SK-N-SH (cell line): Measurements from ENCODE around the gene MCTP1.

Experiments
- EZH2phosphoT487 ChIP-seq: fragments of 200-600 bp; sonication (generic); IDR thresholded peaks from 2 replicates; pipeline ENCODE4 v1.6.1; 2017; ENCODE audit warnings: low read depth, mixed run types, mild to moderate bottlenecking, antibody characterized with exemption, moderate library complexity, borderline replicate concordance
- GATA2 ChIP-seq: sonication (generic); formaldehyde crosslinking; IDR thresholded peaks from 2 replicates; pipeline ENCODE4 v1.5.0; 2020; ENCODE audit warnings: mild to moderate bottlenecking, missing genetic modification reagents
- POLR2AphosphoS5 ChIP-seq: IDR thresholded peaks from 2 replicates; pipeline ENCODE4 v1.6.1; 2012; ENCODE audit warnings: low read depth, low read length
- RFX5 ChIP-seq: IDR thresholded peaks from 2 replicates; pipeline ENCODE4 v1.6.1; 2012; ENCODE audit warnings: mild to moderate bottlenecking, improper control_type of control experiment, low read length
- TF ChIP-seq, protein P1 (sequence below): fragments of 200-600 bp; sonication (generic); IDR thresholded peaks from 2 replicates; pipeline ENCODE4 v1.6.1; 2017; ENCODE audit warnings: antibody characterized with exemption, mild to moderate bottlenecking, moderate library complexity

DNA sequence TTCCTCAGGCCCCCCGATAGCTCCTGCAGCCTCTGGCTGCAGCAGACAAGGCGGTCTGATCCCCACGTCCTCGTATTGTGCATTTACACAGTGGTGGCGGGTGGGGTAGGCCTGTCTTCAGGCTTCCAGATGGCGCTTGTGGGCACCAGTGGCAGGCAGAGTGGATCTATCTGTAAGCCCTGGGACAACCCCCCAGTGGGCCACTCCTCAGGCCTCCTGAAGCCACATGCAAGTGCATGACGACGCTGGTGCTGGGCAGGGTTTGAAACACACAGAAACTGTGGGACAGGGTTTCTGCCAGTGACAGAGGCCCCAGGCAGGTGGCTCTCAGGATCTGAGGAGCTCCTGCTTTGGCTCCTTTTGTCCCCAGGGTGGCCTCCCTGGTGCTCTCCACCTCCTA lies 624.4 kb downstream of the MCTP1 start:
- TF ChIP-seq, protein P1, sequence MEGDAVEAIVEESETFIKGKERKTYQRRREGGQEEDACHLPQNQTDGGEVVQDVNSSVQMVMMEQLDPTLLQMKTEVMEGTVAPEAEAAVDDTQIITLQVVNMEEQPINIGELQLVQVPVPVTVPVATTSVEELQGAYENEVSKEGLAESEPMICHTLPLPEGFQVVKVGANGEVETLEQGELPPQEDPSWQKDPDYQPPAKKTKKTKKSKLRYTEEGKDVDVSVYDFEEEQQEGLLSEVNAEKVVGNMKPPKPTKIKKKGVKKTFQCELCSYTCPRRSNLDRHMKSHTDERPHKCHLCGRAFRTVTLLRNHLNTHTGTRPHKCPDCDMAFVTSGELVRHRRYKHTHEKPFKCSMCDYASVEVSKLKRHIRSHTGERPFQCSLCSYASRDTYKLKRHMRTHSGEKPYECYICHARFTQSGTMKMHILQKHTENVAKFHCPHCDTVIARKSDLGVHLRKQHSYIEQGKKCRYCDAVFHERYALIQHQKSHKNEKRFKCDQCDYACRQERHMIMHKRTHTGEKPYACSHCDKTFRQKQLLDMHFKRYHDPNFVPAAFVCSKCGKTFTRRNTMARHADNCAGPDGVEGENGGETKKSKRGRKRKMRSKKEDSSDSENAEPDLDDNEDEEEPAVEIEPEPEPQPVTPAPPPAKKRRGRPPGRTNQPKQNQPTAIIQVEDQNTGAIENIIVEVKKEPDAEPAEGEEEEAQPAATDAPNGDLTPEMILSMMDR, result no peak
- no peak for TF ChIP-seq EZH2phosphoT487
- TF ChIP-seq POLR2AphosphoS5, result no peak
- TF ChIP-seq RFX5, result no peak
- no peak for TF ChIP-seq GATA2
